Activated CD8-positive, alpha-beta memory T cell treated with anti-CD3 and anti-CD28 coated beads, Interleukin-2, amount 50 U/mL, for 48 hours (primary cell): ENCODE measurements around the gene MYO9B.

Source experiments
- DNase-seq: peaks from one replicate; pipeline ENCODE4 v3.0.0-alpha.2; 2020

The MYO9B gene

GRCh38 chr19:17075035-17075863 is at the start of gene MYO9B, which contains the start of gene HAUS8:
MYO9B (plus strand) TSS chr19:17075777; CDS start chr19:17101718, 25,941 bp downstream.
HAUS8 (minus strand) TSS chr19:17075452; CDS start chr19:17075422, 30 bp downstream.
- peak; percentile 98 for DNase-seq

GRCh38 chr19:17025991-17026658 is 49.5 kb upstream of the MYO9B start:
- DNase-seq = no peak

GRCh38 chr19:17026706-17027534 is 48.7 kb upstream of the MYO9B start, which contains the start of gene CPAMD8:
CPAMD8 (minus strand) TSS chr19:17026810; CDS start chr19:17026642, 168 bp downstream.
- no peak for DNase-seq

- no peak for DNase-seq
Observed at GRCh38 chr19:17027535-17027975, 48.0 kb upstream of the MYO9B start.

- DNase-seq = no peak
Observed at GRCh38 chr19:17031741-17032140, 43.8 kb upstream of the MYO9B start.

- no peak for DNase-seq
Observed at GRCh38 chr19:17035842-17036424, 39.6 kb upstream of the MYO9B start.

GRCh38 chr19:17036640-17037039 is 38.9 kb upstream of the MYO9B start:
- no peak for DNase-seq

- DNase-seq = no peak
Observed at GRCh38 chr19:17037184-17037583, 38.4 kb upstream of the MYO9B start.

GRCh38 chr19:17037966-17038500 is 37.5 kb upstream of the MYO9B start:
- DNase-seq = no peak

GRCh38 chr19:17041976-17042375 is 33.6 kb upstream of the MYO9B start:
- DNase-seq = no peak

GRCh38 chr19:17043744-17044143 is 31.8 kb upstream of the MYO9B start:
- no peak for DNase-seq

- DNase-seq = no peak
Observed at GRCh38 chr19:17045907-17046502, 29.6 kb upstream of the MYO9B start.

GRCh38 chr19:17048885-17049453 is 26.6 kb upstream of the MYO9B start:
- no peak for DNase-seq

GRCh38 chr19:17049711-17050280 is 25.8 kb upstream of the MYO9B start:
- DNase-seq = no peak

- no peak for DNase-seq
Observed at GRCh38 chr19:17052439-17052838, 23.1 kb upstream of the MYO9B start.

GRCh38 chr19:17054746-17055145 is 20.8 kb upstream of the MYO9B start:
- DNase-seq = no peak

- DNase-seq = no peak
Observed at GRCh38 chr19:17055636-17056035, 19.9 kb upstream of the MYO9B start.

GRCh38 chr19:17058236-17058635 is 17.3 kb upstream of the MYO9B start:
- no peak for DNase-seq

- DNase-seq = no peak
Observed at GRCh38 chr19:17060802-17061201, 14.8 kb upstream of the MYO9B start.

GRCh38 chr19:17061205-17061604 is 14.4 kb upstream of the MYO9B start:
- DNase-seq = no peak

GRCh38 chr19:17061691-17062090 is 13.9 kb upstream of the MYO9B start:
- no peak for DNase-seq
